ENCODE measurements around the gene ZSCAN2. TPM values are rescaled to one million over a fixed set of nuclear protein-coding genes. Genes with fewer than 3 reads are reported as not detected.
A peak's percentile ranks its signal among the peaks of the same experiment; 100 is the strongest.

ZSCAN2 gene
- total and polyA plus RNA-seq, 2 of the 8 experiments (the other 6 are each of a cell fraction or from before 2014, with no cell fraction given): 23.6 to 52.4 TPM

DNA sequence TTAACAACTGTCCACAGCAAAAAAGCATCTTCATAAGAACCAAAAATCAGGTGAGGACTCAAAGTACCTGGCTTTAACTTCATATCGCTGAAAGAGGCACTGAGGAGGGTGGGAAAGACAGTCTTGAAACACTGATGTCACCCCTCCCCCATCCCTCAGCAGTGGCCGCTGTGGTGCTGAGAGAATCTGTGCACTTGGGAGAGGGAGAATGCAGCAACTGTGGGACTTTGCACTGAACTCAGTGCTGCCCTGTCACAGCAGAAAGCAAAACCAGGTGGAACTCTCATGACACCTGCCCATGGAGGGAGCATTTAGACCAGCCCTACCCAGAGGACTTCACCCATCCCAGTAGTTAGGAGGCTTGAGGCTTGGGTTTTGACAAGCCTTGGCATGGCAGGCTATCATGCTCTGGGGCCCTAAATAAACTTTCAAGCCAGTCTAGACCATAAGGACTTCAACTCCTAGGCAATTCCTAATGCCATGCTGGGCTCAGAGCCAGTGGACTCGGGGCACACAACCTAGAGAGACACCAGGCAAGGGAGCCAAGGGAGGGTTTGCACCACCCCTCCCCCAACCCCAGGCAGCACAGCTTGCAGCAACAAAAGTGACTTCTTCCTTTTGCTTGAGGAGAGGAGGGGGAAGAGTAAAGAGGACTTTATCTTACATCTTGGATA, 6.1 kb upstream of the ZSCAN2 start:
- FAIRE-seq: no peak
- no peak overlapping the region for H2BK20ac ChIP-seq (ENCODE audit: low read length)
- no peak overlapping the region for H4K91ac ChIP-seq (replicated peaks; ENCODE audit: insufficient read length, low read length)
- H3K23ac ChIP-seq (ENCODE audit: insufficient read length): no peak overlapping the region
- no peaks in the 10 kb centered on the region for H3K79me2 ChIP-seq (ENCODE audit: control insufficient read depth in 1 of 2, insufficient read depth in 2 of 2, low read length in 2 of 2)
- H2BK120ac ChIP-seq (replicated peaks; ENCODE audit: low read depth, low read length): no peak overlapping the region
- ChIA-PET CTCF (ENCODE audit: partially characterized antibody) (interaction anchor here (0.7 to 3.2 kb wide), 8 partner anchors 9 to 111 kb away, joined by 3 to 15 read pairs (median 4); partner anchors contain the start of gene WDR73), POLR2A (ENCODE audit: partially characterized antibody) (interaction anchor here (0.8 to 1.1 kb wide), 2 partner anchors 45 to 223 kb away, joined by 3 to 4 read pairs; no protein-coding TSS in a partner anchor)
- no peak overlapping the region for H3K4me3 ChIP-seq (ENCODE audit: extremely low read depth in 1 of 4, insufficient read depth in 2 of 4, low read depth in 3 of 4, low read length in 4 of 4)
- no peak for DNase-seq (ENCODE audit: low read depth in 1 of 2, low spot score in 2 of 2)
- H3K14ac ChIP-seq (ENCODE audit: insufficient read length): no peak overlapping the region
- H3K9ac ChIP-seq (replicated peaks in 1 of 4; ENCODE audit: extremely low read depth in 1 of 4, low read depth in 3 of 4, low read length in 3 of 4): no peak overlapping the region
- H4K5ac ChIP-seq (ENCODE audit: insufficient read length, low read depth, low read length): no peak overlapping the region
- H3K23me2 ChIP-seq (ENCODE audit: low read depth, low read length): no peaks in the 10 kb centered on the region
- H2BK15ac ChIP-seq (ENCODE audit: low read length): no peak overlapping the region
- H3K27ac ChIP-seq (ENCODE audit: low read depth, low read length): no peak overlapping the region
- H3K56ac ChIP-seq (replicated peaks; ENCODE audit: insufficient read length, low read depth, low read length): no peak overlapping the region
- no peak overlapping the region for H3K4ac ChIP-seq (replicated peaks; ENCODE audit: insufficient read length, low read depth, low read length)
- H4K20me1 ChIP-seq (replicated peaks in 1 of 2; ENCODE audit: control insufficient read depth in 1 of 2, insufficient read depth in 2 of 2, low read length in 2 of 2): no peaks in the 10 kb centered on the region
- WGBS, 2 experiments (ENCODE audit: extremely low coverage in 1 of 2, insufficient coverage in 1 of 2, insufficient read length in 1 of 2, insufficient replicate concordance in 2 of 2, low coverage in 1 of 2, low lambda C conversion rate in 2 of 2, missing lambda C conversion rate in 1 of 2): 70% methylated on average over 3 of the region's 3 CpGs; no CpG with 5 or more reads in 1 of the 2 experiments
- H3K4me2 ChIP-seq (ENCODE audit: insufficient read depth in 1 of 2, low read depth in 2 of 2, low read length in 2 of 2): no peak overlapping the region
- H2BK5ac ChIP-seq (ENCODE audit: low read depth, low read length): peak overlapping the region; percentile 44; the same call in 1 of the 2 replicates
- no peaks in the 10 kb centered on the region for H3K36me3 ChIP-seq (ENCODE audit: control insufficient read depth in 2 of 4, insufficient read depth in 4 of 4, low read length in 3 of 4)
- H2BK12ac ChIP-seq (ENCODE audit: low read depth, low read length): no peak overlapping the region
- H3K4me1 ChIP-seq (replicated peaks in 1 of 4; ENCODE audit: control insufficient read depth in 3 of 4, insufficient read depth in 4 of 4, low read length in 3 of 4): peaks cover 0 to 10% (median 2%) of the 10 kb centered on the region in 4 experiments; a peak in 4 of 7 replicates
- TF ChIP-seq GABPA (IDR thresholded peaks at IDR 0.05; ENCODE audit: borderline replicate concordance, insufficient read depth, low read length) (no peak), MAFK (IDR thresholded peaks at IDR 0.05; ENCODE audit: low read depth, low read length) (no peak), POU5F1 (IDR thresholded peaks at IDR 0.05; ENCODE audit: low read depth, low read length) (no peak), POLR2A (IDR thresholded peaks at IDR 0.05; ENCODE audit: control extremely low read depth in 1 of 2, low read depth in 2 of 2, low read length in 2 of 2) (no peak), TAF1 (IDR thresholded peaks at IDR 0.05; ENCODE audit: low read depth, low read length) (no peak), NANOG (IDR thresholded peaks at IDR 0.05; ENCODE audit: insufficient read depth, low read depth, low read length, poor library complexity, severe bottlenecking) (no peak)
- H4K8ac ChIP-seq (ENCODE audit: extremely low read depth, insufficient read depth, low read length): no peak overlapping the region
- H3K79me1 ChIP-seq (ENCODE audit: low read depth, low read length): no peaks in the 10 kb centered on the region; the same call in 1 of the 2 replicates
- H3K9me3 ChIP-seq (ENCODE audit: insufficient read depth in 2 of 2, low read depth in 1 of 2, low read length in 1 of 2): peaks cover 0 to 7% of the 10 kb centered on the region in 2 experiments; a peak in 1 of 4 replicates
- no peak overlapping the region for H2AK5ac ChIP-seq (ENCODE audit: low read depth, low read length)
- no peak overlapping the region; the same call in 1 of the 2 replicates for H3K18ac ChIP-seq (ENCODE audit: extremely low read depth, low read length)
- 0 out of 2 replicates have a peak overlapping the region, but pooled peaks have one; percentile 34 for H2AFZ ChIP-seq (ENCODE audit: low read length)
- H3K27me3 ChIP-seq (replicated peaks in 1 of 4; ENCODE audit: control insufficient read depth in 3 of 4, extremely low read depth in 1 of 4, insufficient read depth in 3 of 4, low read length in 3 of 4): 0 out of 7 replicates have a peak, but pooled peaks cover 0 to under 1% (median 0%) of the 10 kb centered on the region in 4 experiments

Data from H1 (cell line).